WTC11 (cell line): ENCODE measurements around the gene APOBEC3B.

Experiments used
- CREB1 ChIP-seq: sonication (generic); formaldehyde crosslinking; IDR thresholded peaks from 2 replicates; pipeline ENCODE4 v1.8.0; 2023; ENCODE audit warnings: mild to moderate bottlenecking, missing genetic modification reagents
- CTCF ChIP-seq: fragments of 200-600 bp; IDR thresholded peaks from 2 replicates; pipeline ENCODE4 v1.8.0; 2022; ENCODE audit warnings: antibody characterized with exemption
- FOXK1 ChIP-seq: sonication (generic); formaldehyde crosslinking; IDR thresholded peaks from 2 replicates; pipeline ENCODE4 v1.8.0; 2022; ENCODE audit warnings: mild to moderate bottlenecking, moderate library complexity, missing genetic modification reagents
- FOXP1 ChIP-seq: sonication (generic); formaldehyde crosslinking; IDR thresholded peaks from 2 replicates; pipeline ENCODE4 v1.8.0; 2022; ENCODE audit warnings: missing genetic modification reagents, mild to moderate bottlenecking, moderate library complexity, borderline replicate concordance
- KAT7 ChIP-seq: sonication (generic); formaldehyde crosslinking; IDR thresholded peaks from 2 replicates; pipeline ENCODE4 v1.8.1; 2023; ENCODE audit warnings: missing genetic modification reagents, mild to moderate bottlenecking, borderline replicate concordance
- MLX ChIP-seq: sonication (generic); formaldehyde crosslinking; IDR thresholded peaks from 2 replicates; pipeline ENCODE4 v1.8.1; 2023; ENCODE audit warnings: mild to moderate bottlenecking, missing genetic modification reagents, moderate library complexity
- TEAD4 ChIP-seq: sonication (generic); formaldehyde crosslinking; IDR thresholded peaks from 2 replicates; pipeline ENCODE4 v1.8.0; 2022; ENCODE audit warnings: mild to moderate bottlenecking, missing genetic modification reagents

DNA sequence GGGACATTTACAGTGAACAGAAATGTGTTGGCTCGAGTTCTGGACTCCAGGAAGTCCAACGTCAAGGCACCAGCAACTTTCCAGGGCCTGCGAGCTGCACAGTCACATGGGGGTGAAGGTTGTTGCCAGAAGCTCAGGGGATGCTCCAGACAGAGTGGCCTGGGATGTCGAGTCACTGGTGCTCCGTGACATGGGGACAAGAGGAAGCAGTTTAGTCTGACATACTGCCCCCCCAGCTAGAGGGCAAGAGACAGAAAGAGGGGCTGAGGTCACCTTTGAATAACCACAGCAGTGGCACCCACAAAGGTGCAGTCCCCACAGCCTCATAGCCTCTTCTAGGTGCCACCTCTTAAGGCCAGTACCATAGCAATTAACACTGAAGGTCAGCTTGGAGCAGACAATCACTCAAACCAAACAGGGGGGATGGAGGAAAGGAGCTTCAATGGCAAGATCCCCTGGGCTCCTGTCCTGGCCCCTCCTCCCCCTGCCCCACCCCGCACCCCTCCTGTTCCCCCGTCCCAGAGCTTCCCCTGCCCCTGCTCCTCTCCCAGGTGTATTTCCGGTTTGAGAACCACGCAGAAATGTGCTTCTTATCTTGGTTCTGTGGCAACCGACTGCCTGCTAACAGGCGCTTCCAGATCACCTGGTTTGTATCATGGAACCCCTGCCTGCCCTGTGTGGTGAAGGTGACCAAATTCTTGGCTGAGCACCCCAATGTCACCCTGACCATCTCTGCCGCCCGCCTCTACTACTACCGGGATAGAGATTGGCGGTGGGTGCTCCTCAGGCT is 42.6 kb downstream of the APOBEC3B start:
- TF ChIP-seq CTCF = no peak
- no peak for TF ChIP-seq CREB1 (CRISPR knock-in tag)
- no peak for TF ChIP-seq TEAD4 (CRISPR knock-in tag)
- TF ChIP-seq FOXP1 (CRISPR knock-in tag) = no peak
- no peak for TF ChIP-seq KAT7 (CRISPR knock-in tag)
- TF ChIP-seq MLX (CRISPR knock-in tag) = no peak
- no peak for TF ChIP-seq FOXK1 (CRISPR knock-in tag)
